BLaER1 (cell line): ENCODE measurements around the gene MBD6.
A peak's percentile ranks its signal among the peaks of the same experiment; 100 is the strongest.

Experiments
- H3K27ac ChIP-seq: shearing (Covaris generic); formaldehyde crosslinking; 2 replicates; pipeline ENCODE4 v1.8.1; 2022
- H3K27me3 ChIP-seq: shearing (Covaris generic); formaldehyde crosslinking; 2 replicates; pipeline ENCODE4 v1.8.1; 2022
- H3K36me3 ChIP-seq: shearing (Covaris generic); formaldehyde crosslinking; 2 replicates; pipeline ENCODE4 v1.8.1; 2022
- H3K4me1 ChIP-seq: shearing (Covaris generic); formaldehyde crosslinking; 2 replicates; pipeline ENCODE4 v1.8.1; 2022
- H3K4me2 ChIP-seq: shearing (Covaris generic); formaldehyde crosslinking; 2 replicates; pipeline ENCODE4 v1.8.1; 2022
- H3K4me3 ChIP-seq: shearing (Covaris generic); formaldehyde crosslinking; 2 replicates; pipeline ENCODE4 v1.8.1; 2022
- H3K9ac ChIP-seq: shearing (Covaris generic); formaldehyde crosslinking; 2 replicates; pipeline ENCODE4 v1.8.1; 2022
- H3K9me3 ChIP-seq: shearing (Covaris generic); formaldehyde crosslinking; 2 replicates; pipeline ENCODE4 v1.8.1; 2022
- H4K20me1 ChIP-seq: shearing (Covaris generic); formaldehyde crosslinking; 2 replicates; pipeline ENCODE4 v1.8.1; 2022
- Cebpa-rat ChIP-seq: shearing (Covaris generic); IDR thresholded peaks from 2 replicates; pipeline ENCODE4 v1.8.1; 2022

MBD6 gene, protein sequence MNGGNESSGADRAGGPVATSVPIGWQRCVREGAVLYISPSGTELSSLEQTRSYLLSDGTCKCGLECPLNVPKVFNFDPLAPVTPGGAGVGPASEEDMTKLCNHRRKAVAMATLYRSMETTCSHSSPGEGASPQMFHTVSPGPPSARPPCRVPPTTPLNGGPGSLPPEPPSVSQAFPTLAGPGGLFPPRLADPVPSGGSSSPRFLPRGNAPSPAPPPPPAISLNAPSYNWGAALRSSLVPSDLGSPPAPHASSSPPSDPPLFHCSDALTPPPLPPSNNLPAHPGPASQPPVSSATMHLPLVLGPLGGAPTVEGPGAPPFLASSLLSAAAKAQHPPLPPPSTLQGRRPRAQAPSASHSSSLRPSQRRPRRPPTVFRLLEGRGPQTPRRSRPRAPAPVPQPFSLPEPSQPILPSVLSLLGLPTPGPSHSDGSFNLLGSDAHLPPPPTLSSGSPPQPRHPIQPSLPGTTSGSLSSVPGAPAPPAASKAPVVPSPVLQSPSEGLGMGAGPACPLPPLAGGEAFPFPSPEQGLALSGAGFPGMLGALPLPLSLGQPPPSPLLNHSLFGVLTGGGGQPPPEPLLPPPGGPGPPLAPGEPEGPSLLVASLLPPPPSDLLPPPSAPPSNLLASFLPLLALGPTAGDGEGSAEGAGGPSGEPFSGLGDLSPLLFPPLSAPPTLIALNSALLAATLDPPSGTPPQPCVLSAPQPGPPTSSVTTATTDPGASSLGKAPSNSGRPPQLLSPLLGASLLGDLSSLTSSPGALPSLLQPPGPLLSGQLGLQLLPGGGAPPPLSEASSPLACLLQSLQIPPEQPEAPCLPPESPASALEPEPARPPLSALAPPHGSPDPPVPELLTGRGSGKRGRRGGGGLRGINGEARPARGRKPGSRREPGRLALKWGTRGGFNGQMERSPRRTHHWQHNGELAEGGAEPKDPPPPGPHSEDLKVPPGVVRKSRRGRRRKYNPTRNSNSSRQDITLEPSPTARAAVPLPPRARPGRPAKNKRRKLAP

DNA sequence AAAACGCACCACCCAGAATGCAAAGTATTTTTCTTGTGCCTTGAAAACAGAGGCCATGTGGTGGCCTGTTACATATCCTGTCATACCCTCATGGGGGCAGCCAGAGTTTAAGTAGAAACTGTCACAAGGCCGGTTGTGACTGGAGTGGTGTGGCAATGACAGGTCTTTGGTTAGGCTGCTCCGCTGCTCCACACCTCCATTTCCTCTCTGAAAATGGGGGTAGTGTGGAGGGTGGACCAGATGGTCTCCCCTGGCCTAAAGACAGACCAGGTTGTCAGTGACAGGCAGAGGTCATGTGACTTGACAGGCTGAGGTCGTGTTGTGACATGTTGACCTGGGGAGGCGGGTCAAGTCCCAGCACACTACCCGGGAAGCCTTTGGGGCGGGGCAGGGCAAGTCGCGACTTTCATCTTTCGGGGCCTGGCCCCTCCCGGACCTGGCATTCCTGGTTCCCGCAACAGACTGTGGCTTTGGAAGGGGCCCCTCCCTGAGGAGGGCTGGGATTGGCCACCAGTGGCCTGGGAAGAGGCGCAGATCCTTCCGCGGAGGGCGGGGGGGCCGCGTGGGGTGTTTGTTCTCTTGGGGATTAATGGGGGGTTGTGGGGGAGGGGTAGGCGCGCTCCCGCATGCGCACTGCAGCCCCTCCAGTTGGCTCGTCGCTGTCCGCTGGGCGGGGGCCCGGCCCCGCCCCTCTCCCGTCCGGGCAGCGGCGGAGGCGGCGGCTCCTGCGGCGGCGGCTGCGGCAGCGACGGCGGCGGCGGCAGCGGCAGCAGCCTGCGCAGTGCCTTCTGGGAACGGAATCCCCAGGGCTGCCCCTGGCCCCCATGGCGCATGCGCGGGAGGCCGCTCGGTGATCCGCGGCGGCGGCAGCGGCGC is at the start of gene MBD6:
TSS of gene MBD6 (plus strand) at position 814 of the 876 bp plus-strand sequence. CDS start 1,480 bp downstream, outside the sequence.
- H3K4me2 ChIP-seq = peak within 1 kb of the TSS; percentile 98
- H3K27me3 ChIP-seq = no peaks in the 10 kb centered on the region
- peak; percentile 42; the same call in 1 of the 2 replicates for TF ChIP-seq Cebpa-rat
- H3K27ac ChIP-seq = peak within 1 kb of the TSS; percentile 98
- peaks cover 54% of the 10 kb centered on the region for H3K36me3 ChIP-seq
- peaks cover 65% of the 10 kb centered on the region for H4K20me1 ChIP-seq
- no peaks in the 10 kb centered on the region for H3K9me3 ChIP-seq
- peak within 1 kb of the TSS; percentile 84 for H3K4me3 ChIP-seq
- H3K4me1 ChIP-seq = peaks cover 73% of the 10 kb centered on the region
- peak within 1 kb of the TSS; percentile 91 for H3K9ac ChIP-seq

- peaks cover 37% of the 10 kb centered on the region for H3K4me1 ChIP-seq
- H3K36me3 ChIP-seq = peaks cover 65% of the 10 kb centered on the region
Measured at GRCh38 chr12:57473392-57473791, 49.2 kb upstream of the MBD6 start.

GRCh38 chr12:57473886-57474285 is 48.7 kb upstream of the MBD6 start:
- Histone ChIP-seq H3K36me3 (peaks cover 65% of the 10 kb centered on the region), H3K4me3 (no peak overlapping the region)

More at GRCh38 chr12:57473392-57473791, 49.2 kb upstream of the MBD6 start:
- Histone ChIP-seq H3K27ac (no peak overlapping the region), H3K9ac (no peak overlapping the region), H4K20me1 (no peaks in the 10 kb centered on the region), H3K27me3 (peaks cover 6% of the 10 kb centered on the region; the same call in 1 of the 2 replicates), H3K9me3 (no peaks in the 10 kb centered on the region), H3K4me3 (no peak overlapping the region), H3K4me2 (no peak overlapping the region)
- TF ChIP-seq Cebpa-rat = no peak

GRCh38 chr12:57474430-57474829 is 48.2 kb upstream of the MBD6 start:
- TF ChIP-seq Cebpa-rat = no peak
- Histone ChIP-seq H3K4me3 (no peak overlapping the region), H3K4me2 (0 out of 2 replicates have a peak overlapping the region, but pooled peaks have one; percentile 99)

More at GRCh38 chr12:57473886-57474285, 48.7 kb upstream of the MBD6 start:
- no peak overlapping the region for H3K9ac ChIP-seq
- no peak overlapping the region for H3K4me2 ChIP-seq
- no peaks in the 10 kb centered on the region for H4K20me1 ChIP-seq
- H3K27ac ChIP-seq = no peak overlapping the region
- H3K9me3 ChIP-seq = no peaks in the 10 kb centered on the region
- H3K27me3 ChIP-seq = peaks cover 6% of the 10 kb centered on the region; the same call in 1 of the 2 replicates
- no peak for TF ChIP-seq Cebpa-rat
- peaks cover 42% of the 10 kb centered on the region for H3K4me1 ChIP-seq

DNA sequence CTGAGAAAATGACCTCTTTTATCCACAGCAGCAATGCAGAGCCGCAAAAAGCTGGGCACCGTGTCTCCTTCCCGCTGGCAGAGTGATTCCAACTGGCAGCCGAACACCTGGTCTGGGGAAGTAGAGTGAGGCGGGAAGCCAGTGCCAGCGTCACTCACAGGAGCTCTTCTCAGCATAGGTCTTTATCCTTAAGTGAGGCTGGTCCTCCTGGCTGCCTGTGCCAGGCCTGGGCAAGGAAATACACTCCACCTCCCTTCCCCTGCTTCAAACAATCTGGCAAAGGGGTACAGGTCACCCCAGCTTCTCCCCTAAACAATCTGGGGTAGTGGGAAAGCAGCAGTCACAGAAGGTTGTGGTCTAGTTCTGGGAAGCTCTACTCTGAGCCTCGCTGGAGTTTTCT is 47.8 kb upstream of the MBD6 start:
- TF ChIP-seq Cebpa-rat = no peak
- Histone ChIP-seq H3K27me3 (peaks cover 6% of the 10 kb centered on the region; the same call in 1 of the 2 replicates), H4K20me1 (no peaks in the 10 kb centered on the region), H3K4me3 (no peak overlapping the region), H3K4me1 (peaks cover 52% of the 10 kb centered on the region), H3K9ac (no peak overlapping the region), H3K4me2 (0 out of 2 replicates have a peak overlapping the region, but pooled peaks have one; percentile 99), H3K27ac (no peak overlapping the region), H3K9me3 (no peaks in the 10 kb centered on the region), H3K36me3 (peaks cover 56% of the 10 kb centered on the region)

More at GRCh38 chr12:57474430-57474829, 48.2 kb upstream of the MBD6 start:
- Histone ChIP-seq H3K27me3 (peaks cover 6% of the 10 kb centered on the region; the same call in 1 of the 2 replicates), H3K27ac (no peak overlapping the region), H3K9ac (no peak overlapping the region), H4K20me1 (no peaks in the 10 kb centered on the region), H3K9me3 (no peaks in the 10 kb centered on the region), H3K36me3 (peaks cover 60% of the 10 kb centered on the region), H3K4me1 (peaks cover 48% of the 10 kb centered on the region)

GRCh38 chr12:57475271-57476161 is 47.1 kb upstream of the MBD6 start:
- Histone ChIP-seq H3K36me3 (peaks cover 49% of the 10 kb centered on the region), H3K9ac (peak overlapping the region; percentile 87), H3K4me2 (peak overlapping the region; percentile 99), H3K4me3 (peak overlapping the region; percentile 66), H3K27me3 (peaks cover 6% of the 10 kb centered on the region; the same call in 1 of the 2 replicates), H3K9me3 (no peaks in the 10 kb centered on the region), H3K27ac (peak overlapping the region; percentile 88), H3K4me1 (peaks cover 59% of the 10 kb centered on the region), H4K20me1 (no peaks in the 10 kb centered on the region)
- TF ChIP-seq Cebpa-rat = no peak

GRCh38 chr12:57476162-57476992 is 46.2 kb upstream of the MBD6 start:
- no peak for TF ChIP-seq Cebpa-rat
- H3K36me3 ChIP-seq = peaks cover 41% of the 10 kb centered on the region
- H3K9me3 ChIP-seq = no peaks in the 10 kb centered on the region
- peak overlapping the region; percentile 87 for H3K9ac ChIP-seq
- H3K4me3 ChIP-seq = peak overlapping the region; percentile 66
- H3K4me2 ChIP-seq = peak overlapping the region; percentile 99
- peaks cover 6% of the 10 kb centered on the region; the same call in 1 of the 2 replicates for H3K27me3 ChIP-seq
- H4K20me1 ChIP-seq = no peaks in the 10 kb centered on the region
- peak overlapping the region; percentile 88 for H3K27ac ChIP-seq
- peaks cover 63% of the 10 kb centered on the region for H3K4me1 ChIP-seq
